Measurements from ENCODE around the gene NMB.

NMB gene

GRCh38 chr15:84609818-84610525 lies 48.0 kb downstream of the NMB start:
- DNase-seq = no peak

DNA sequence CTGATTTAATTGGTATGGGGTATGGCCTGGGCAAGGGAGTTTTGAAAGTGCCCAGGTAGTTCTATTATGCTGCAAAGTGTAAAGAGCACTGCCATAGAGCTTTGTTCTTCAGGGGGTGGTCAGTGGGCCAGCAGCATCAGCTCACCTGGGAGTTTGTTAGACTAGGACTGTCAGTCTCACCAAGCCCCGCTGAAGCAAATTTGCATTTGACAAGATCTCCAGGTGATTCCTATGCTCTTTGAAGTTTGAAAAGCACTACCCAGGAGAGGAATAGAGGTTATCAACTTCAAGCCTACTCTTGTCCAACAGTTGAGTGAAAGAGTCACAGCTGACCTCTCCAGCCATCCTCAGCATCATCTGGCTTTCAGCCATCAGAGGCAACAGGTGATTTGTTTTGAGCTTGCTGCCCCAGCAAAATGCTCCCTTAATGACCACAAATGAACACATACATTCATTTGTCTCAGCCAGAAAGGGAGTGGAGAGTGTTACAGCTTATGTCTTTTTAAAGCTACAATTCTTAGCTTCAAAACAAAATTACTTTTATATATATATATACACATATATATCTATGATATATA lies 49.2 kb downstream of the NMB start:
- no peak for DNase-seq

DNA sequence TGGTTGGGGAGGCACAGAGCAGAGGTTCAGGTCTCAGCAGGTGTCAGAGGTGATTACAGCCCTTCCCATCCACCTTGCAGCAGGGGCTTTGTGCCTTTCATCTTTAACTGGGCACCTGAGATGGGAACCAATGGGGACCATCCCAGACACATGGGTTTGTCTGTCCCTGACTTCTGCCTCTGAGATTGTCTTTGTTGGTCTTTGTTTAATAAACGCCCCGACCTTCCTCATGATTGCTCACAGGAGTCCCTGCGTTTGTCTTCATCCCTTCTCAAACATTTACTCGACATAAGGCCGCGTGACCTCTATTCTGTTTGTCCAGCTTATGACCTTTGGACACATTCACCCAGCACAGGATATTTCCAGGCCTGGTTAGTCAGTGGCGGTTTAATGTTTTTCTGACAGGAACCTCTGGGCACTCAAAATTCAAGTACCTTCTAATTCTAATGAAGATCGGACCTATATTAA lies 51.3 kb downstream of the NMB start:
- DNase-seq = no peak

- DNase-seq = no peak
Observed at GRCh38 chr15:84605554-84605882, 52.5 kb downstream of the NMB start.

Data from activated CD4-positive, alpha-beta T cell treated with anti-CD3 and anti-CD28 coated beads for 1 hour (primary cell).